Fibroblast of lung (primary cell): ENCODE results near the gene CORO2A. TPM values are rescaled to one million over a fixed set of nuclear protein-coding genes. Genes with fewer than 3 reads are reported as not detected.
"Not testable (repeated sequence)": the region's sequence is repeated elsewhere in the genome, so short reads cannot be mapped to it uniquely, and the experiment has no call there.

Experiments
- DNase-seq, 2 donors: peaks; one replicate each; pipeline versions ENCODE4 v3.0.0 to v3.0.0-alpha.2; 2010; ENCODE audit warnings: low read depth in 2 of 2
- H2AFZ ChIP-seq: 2 replicates; pipeline ENCODE4 v1.5.1; 2012; ENCODE audit warnings: low read length, control low read depth, inconsistent platforms
- H3K27ac ChIP-seq: 2 replicates; pipeline ENCODE4 v1.5.1; 2011; ENCODE audit warnings: low read length, control low read depth; ENCODE audit not compliant: insufficient read depth
- H3K27me3 ChIP-seq: 2 replicates; pipeline ENCODE4 v1.5.1; 2011; ENCODE audit warnings: mild to moderate bottlenecking, low read length; ENCODE audit not compliant: control insufficient read depth, insufficient read depth
- H3K36me3 ChIP-seq: 2 replicates; pipeline ENCODE4 v1.5.1; 2011; ENCODE audit warnings: low read length; ENCODE audit not compliant: control insufficient read depth, insufficient read depth
- H3K4me1 ChIP-seq: 2 replicates; pipeline ENCODE4 v1.5.1; 2011; ENCODE audit warnings: low read length; ENCODE audit not compliant: control insufficient read depth, insufficient read depth; ENCODE audit errors: extremely low read depth
- H3K4me2 ChIP-seq: 2 replicates; pipeline ENCODE4 v1.5.1; 2011; ENCODE audit warnings: low read length, control low read depth; ENCODE audit not compliant: insufficient read depth; ENCODE audit errors: extremely low read depth
- H3K4me3 ChIP-seq, 4 experiments: fragments of 200-600 bp in 1 of 4; sonication (generic) in 1 of 4; replicated peaks in 1 of 4; 2 replicates each; pipeline ENCODE4 v1.5.1; 2011 to 2016; ENCODE audit warnings: low read length in 4 of 4, low read depth in 3 of 4, mild to moderate bottlenecking in 3 of 4, control low read depth in 2 of 4, inconsistent platforms in 1 of 4, mixed read lengths in 1 of 4; ENCODE audit not compliant: insufficient read depth in 1 of 4; ENCODE audit errors: control extremely low read depth in 1 of 4
- H3K79me2 ChIP-seq: 2 replicates; pipeline ENCODE4 v1.5.1; 2012; ENCODE audit warnings: mild to moderate bottlenecking, low read length, inconsistent platforms; ENCODE audit not compliant: control insufficient read depth, insufficient read depth
- H3K9ac ChIP-seq: 2 replicates; pipeline ENCODE4 v1.5.1; 2011; ENCODE audit warnings: mild to moderate bottlenecking, low read length, control low read depth; ENCODE audit not compliant: insufficient read depth
- H3K9me3 ChIP-seq: 2 replicates; pipeline ENCODE4 v1.5.1; 2012; ENCODE audit warnings: low read depth, low read length; ENCODE audit not compliant: control insufficient read depth, insufficient read depth
- H4K20me1 ChIP-seq: 2 replicates; pipeline ENCODE4 v1.5.1; 2011; ENCODE audit warnings: low read length; ENCODE audit not compliant: control insufficient read depth, insufficient read depth; ENCODE audit errors: extremely low read depth
- EZH2 ChIP-seq: IDR thresholded peaks from 2 replicates; pipeline ENCODE4 v1.5.1; 2012; ENCODE audit warnings: low read length, control low read depth, mild to moderate bottlenecking; ENCODE audit errors: missing control alignments
- polyA plus RNA-seq, 2 donors: library from polyadenylated mRNA; depleted of rRNA in 1 of 2; stranded (reverse) in 1 of 2; unstranded in 1 of 2; fragments of >200 nt; gene quantifications; 2 replicates each; pipeline ENCODE4 v1.2.1, GENCODE V29; 2011 to 2012; ENCODE audit warnings: missing spikeins in 1 of 2
- total RNA-seq: library from RNA; depleted of rRNA; stranded (reverse); fragments of >200 nt; gene quantifications from 2 replicates; pipeline ENCODE4 v1.2.1, GENCODE V29; 2014
- TF ChIP-seq, protein P1 (sequence below), 2 donors: IDR thresholded peaks in 1 of 2; conservative IDR thresholded peaks in 1 of 2; 1 replicate in 1 of 2; 2 replicates in 1 of 2; pipeline ENCODE4 v1.5.1; 2011 to 2012; ENCODE audit warnings: low read length in 2 of 2, control low read depth in 1 of 2, inconsistent platforms in 1 of 2, low read depth in 1 of 2, mild to moderate bottlenecking in 1 of 2

Gene CORO2A
- total and polyA plus RNA-seq, 2 donors (not counting 1 experiment from before 2014, with no cell fraction given), result 0.11 to 0.50 TPM

DNA sequence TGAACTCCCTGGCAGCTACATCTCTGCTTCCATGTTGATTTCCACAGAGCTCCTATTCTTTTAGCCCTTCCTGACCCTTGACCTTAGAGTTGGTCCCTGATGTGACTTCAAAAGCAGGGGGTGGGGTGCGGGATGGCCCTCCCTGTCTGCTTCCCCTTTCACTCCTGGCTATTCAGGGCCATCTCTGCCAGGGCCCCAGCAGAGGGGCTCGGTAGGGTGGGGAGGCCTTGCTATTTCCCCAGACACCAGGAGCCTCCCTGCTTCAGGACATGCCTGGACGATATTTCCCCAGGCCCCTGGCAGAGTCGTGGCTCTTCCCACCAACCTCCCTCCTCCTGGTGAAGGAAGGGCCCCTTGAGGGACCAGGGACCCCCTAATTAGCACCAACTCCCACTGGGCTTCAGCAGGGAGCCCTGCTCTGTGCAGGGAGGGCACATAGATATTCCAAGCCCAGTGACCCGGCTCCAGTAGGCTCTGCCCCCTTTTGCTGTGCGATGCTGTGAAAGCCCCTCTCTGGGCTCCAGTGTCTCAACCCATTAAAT lies 17.3 kb downstream of the CORO2A start:
- no peak overlapping the region for H3K4me2 ChIP-seq
- H4K20me1 ChIP-seq, result no peaks in the 10 kb centered on the region
- no peaks in the 10 kb centered on the region for H3K4me1 ChIP-seq
- no peak for DNase-seq
- H3K27me3 ChIP-seq, result peaks cover 10% of the 10 kb centered on the region
- TF ChIP-seq, protein P1, sequence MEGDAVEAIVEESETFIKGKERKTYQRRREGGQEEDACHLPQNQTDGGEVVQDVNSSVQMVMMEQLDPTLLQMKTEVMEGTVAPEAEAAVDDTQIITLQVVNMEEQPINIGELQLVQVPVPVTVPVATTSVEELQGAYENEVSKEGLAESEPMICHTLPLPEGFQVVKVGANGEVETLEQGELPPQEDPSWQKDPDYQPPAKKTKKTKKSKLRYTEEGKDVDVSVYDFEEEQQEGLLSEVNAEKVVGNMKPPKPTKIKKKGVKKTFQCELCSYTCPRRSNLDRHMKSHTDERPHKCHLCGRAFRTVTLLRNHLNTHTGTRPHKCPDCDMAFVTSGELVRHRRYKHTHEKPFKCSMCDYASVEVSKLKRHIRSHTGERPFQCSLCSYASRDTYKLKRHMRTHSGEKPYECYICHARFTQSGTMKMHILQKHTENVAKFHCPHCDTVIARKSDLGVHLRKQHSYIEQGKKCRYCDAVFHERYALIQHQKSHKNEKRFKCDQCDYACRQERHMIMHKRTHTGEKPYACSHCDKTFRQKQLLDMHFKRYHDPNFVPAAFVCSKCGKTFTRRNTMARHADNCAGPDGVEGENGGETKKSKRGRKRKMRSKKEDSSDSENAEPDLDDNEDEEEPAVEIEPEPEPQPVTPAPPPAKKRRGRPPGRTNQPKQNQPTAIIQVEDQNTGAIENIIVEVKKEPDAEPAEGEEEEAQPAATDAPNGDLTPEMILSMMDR (conservative IDR thresholded peaks at IDR 0.05 in 1 of 2, IDR thresholded peaks at IDR 0.05 in 1 of 2; ENCODE audit: low read depth in 1 of 2, low read length in 2 of 2), result no peak
- no peak for TF ChIP-seq EZH2
- H3K79me2 ChIP-seq, result no peaks in the 10 kb centered on the region
- no peak overlapping the region for H3K27ac ChIP-seq
- H3K9ac ChIP-seq, result no peak overlapping the region
- no peak overlapping the region for H2AFZ ChIP-seq
- H3K36me3 ChIP-seq, result no peaks in the 10 kb centered on the region
- no peaks in the 10 kb centered on the region for H3K9me3 ChIP-seq
- H3K4me3 ChIP-seq, result no peak overlapping the region

- H3K9ac ChIP-seq, H3K36me3 ChIP-seq, H4K20me1 ChIP-seq, H3K27ac ChIP-seq, H3K79me2 ChIP-seq, H3K27me3 ChIP-seq, H3K9me3 ChIP-seq, DNase-seq, H3K4me2 ChIP-seq, H3K4me1 ChIP-seq, H2AFZ ChIP-seq, H3K4me3 ChIP-seq: not testable (repeated sequence)
These were observed 17.9 kb downstream of the CORO2A start for GRCh38 chr9:98174502-98174918.

DNA sequence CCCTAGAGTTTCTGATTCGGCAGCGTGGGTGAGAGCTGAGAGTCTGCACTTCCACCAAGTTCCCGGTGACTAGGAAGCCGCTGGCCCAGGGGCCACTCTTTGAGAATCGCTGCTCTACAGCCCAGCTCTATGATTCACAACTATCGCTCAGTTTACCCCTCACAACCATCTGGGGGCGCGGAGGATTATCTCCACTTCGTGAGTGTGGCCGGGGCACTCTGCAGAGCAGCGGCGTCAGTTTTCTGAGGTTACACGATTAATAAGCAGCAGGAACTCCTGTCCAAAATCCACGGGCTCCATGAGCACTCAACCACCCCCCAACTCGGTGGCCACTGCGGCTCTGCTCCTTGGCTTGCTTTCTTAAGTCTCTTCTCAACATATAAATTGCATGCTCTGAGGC lies 19.3 kb downstream of the CORO2A start:
- no peak overlapping the region for H2AFZ ChIP-seq
- no peaks in the 10 kb centered on the region for H4K20me1 ChIP-seq
- no peaks in the 10 kb centered on the region for H3K79me2 ChIP-seq
- TF ChIP-seq, protein P1 (conservative IDR thresholded peaks at IDR 0.05 in 1 of 2, IDR thresholded peaks at IDR 0.05 in 1 of 2; ENCODE audit: low read depth in 1 of 2, low read length in 2 of 2), result no peak
- TF ChIP-seq EZH2, result no peak
- H3K4me3 ChIP-seq, result no peak overlapping the region
- H3K27me3 ChIP-seq, result peaks cover 8% of the 10 kb centered on the region
- no peak overlapping the region for H3K27ac ChIP-seq
- no peaks in the 10 kb centered on the region for H3K36me3 ChIP-seq
- H3K4me1 ChIP-seq, result no peaks in the 10 kb centered on the region
- no peaks in the 10 kb centered on the region for H3K9me3 ChIP-seq
- H3K4me2 ChIP-seq, result no peak overlapping the region
- no peak for DNase-seq
- H3K9ac ChIP-seq, result no peak overlapping the region
